H9 (cell line): ENCODE data around the gene PCCA. TPM values are rescaled to one million over a fixed set of nuclear protein-coding genes. Genes with fewer than 3 reads are reported as not detected.

ENCODE experiments used
- DNase-seq: peaks from one replicate; pipeline ENCODE4 v3.0.0-alpha.2; 2017
- H2AFZ ChIP-seq: one replicate; pipeline ENCODE4 v1.6.1; 2013; ENCODE audit warnings: mild to moderate bottlenecking, low read length, control low read depth, moderate library complexity
- H2AK5ac ChIP-seq: 2 replicates; pipeline ENCODE4 v1.6.1; 2013; ENCODE audit warnings: low read length, control low read depth, mixed read lengths; ENCODE audit not compliant: insufficient read length
- H2BK120ac ChIP-seq: one replicate; pipeline ENCODE4 v1.6.1; 2013; ENCODE audit warnings: low read depth, mild to moderate bottlenecking, low read length, control low read depth, inconsistent platforms; ENCODE audit not compliant: poor library complexity, severe bottlenecking
- H2BK12ac ChIP-seq: 2 replicates; pipeline ENCODE4 v1.6.1; 2013; ENCODE audit warnings: low read length, control low read depth, mixed read lengths, low read depth; ENCODE audit not compliant: insufficient read length
- H2BK15ac ChIP-seq: 2 replicates; pipeline ENCODE4 v1.6.1; 2013; ENCODE audit warnings: low read depth, low read length, control low read depth
- H2BK20ac ChIP-seq: one replicate; pipeline ENCODE4 v1.6.1; 2013; ENCODE audit warnings: low read depth, mild to moderate bottlenecking, low read length, control low read depth, inconsistent platforms; ENCODE audit not compliant: poor library complexity, severe bottlenecking
- H2BK5ac ChIP-seq: 2 replicates; pipeline ENCODE4 v1.6.1; 2013; ENCODE audit warnings: low read length, control low read depth, mixed read lengths; ENCODE audit not compliant: insufficient read length
- H3K14ac ChIP-seq: 2 replicates; pipeline ENCODE4 v1.6.1; 2013; ENCODE audit warnings: low read length, control low read depth; ENCODE audit not compliant: insufficient read depth
- H3K18ac ChIP-seq: 2 replicates; pipeline ENCODE4 v1.6.1; 2013; ENCODE audit warnings: low read depth, mild to moderate bottlenecking, mixed read lengths, low read length, control low read depth; ENCODE audit not compliant: insufficient read length
- H3K23ac ChIP-seq: 2 replicates; pipeline ENCODE4 v1.6.1; 2013; ENCODE audit warnings: low read length, control low read depth, mixed read lengths, low read depth; ENCODE audit not compliant: insufficient read length
- H3K23me2 ChIP-seq: 2 replicates; pipeline ENCODE4 v1.6.1; 2013; ENCODE audit warnings: low read depth, mild to moderate bottlenecking, mixed read lengths, low read length, control low read depth; ENCODE audit not compliant: insufficient read length, poor library complexity, severe bottlenecking
- H3K27ac ChIP-seq: 2 replicates; pipeline ENCODE4 v1.5.1; 2013; ENCODE audit warnings: low read length, control low read depth, mixed read lengths, low read depth; ENCODE audit not compliant: insufficient read length
- H3K27me3 ChIP-seq: 2 replicates; pipeline ENCODE4 v1.6.1; 2013; ENCODE audit warnings: low read length, control low read depth, inconsistent platforms; ENCODE audit not compliant: insufficient read depth
- H3K4ac ChIP-seq: 2 replicates; pipeline ENCODE4 v1.6.1; 2013; ENCODE audit warnings: low read depth, mild to moderate bottlenecking, control low read depth, inconsistent platforms, low read length, moderate library complexity
- H3K4me1 ChIP-seq: 2 replicates; pipeline ENCODE4 v1.6.1; 2013; ENCODE audit warnings: low read length, control low read depth, inconsistent platforms; ENCODE audit not compliant: insufficient read depth
- H3K4me2 ChIP-seq: 2 replicates; pipeline ENCODE4 v1.6.1; 2013; ENCODE audit warnings: low read length, control low read depth, mixed read lengths; ENCODE audit not compliant: insufficient read length, insufficient read depth
- H3K56ac ChIP-seq: 2 replicates; pipeline ENCODE4 v1.6.1; 2013; ENCODE audit warnings: low read depth, mild to moderate bottlenecking, mixed read lengths, low read length, control low read depth; ENCODE audit not compliant: insufficient read length
- H3K79me1 ChIP-seq: 2 replicates; pipeline ENCODE4 v1.6.1; 2013; ENCODE audit warnings: low read depth, mild to moderate bottlenecking, moderate library complexity, low read length, control low read depth, inconsistent platforms; ENCODE audit not compliant: insufficient read depth, poor library complexity, severe bottlenecking
- H3K79me2 ChIP-seq: 2 replicates; pipeline ENCODE4 v1.6.1; 2013; ENCODE audit warnings: low read length, control low read depth, inconsistent platforms; ENCODE audit not compliant: insufficient read depth
- H3K9ac ChIP-seq: 2 replicates; pipeline ENCODE4 v1.6.1; 2013; ENCODE audit warnings: low read length, control low read depth, mixed read lengths; ENCODE audit not compliant: insufficient read length; ENCODE audit errors: extremely low read depth
- H3K9me3 ChIP-seq: one replicate; pipeline ENCODE4 v1.6.1; 2013; ENCODE audit warnings: low read depth, low read length, inconsistent platforms; ENCODE audit not compliant: control insufficient read depth
- H3T11ph ChIP-seq: one replicate; pipeline ENCODE4 v1.6.1; 2013; ENCODE audit warnings: mild to moderate bottlenecking, low read length, control low read depth, inconsistent platforms
- H4K20me1 ChIP-seq: one replicate; pipeline ENCODE4 v1.6.1; 2013; ENCODE audit not compliant: control insufficient read depth, insufficient read length, insufficient read depth
- H4K5ac ChIP-seq: 2 replicates; pipeline ENCODE4 v1.6.1; 2013; ENCODE audit warnings: low read depth, mild to moderate bottlenecking, mixed read lengths, low read length, control low read depth; ENCODE audit not compliant: insufficient read length
- H4K8ac ChIP-seq: replicated peaks from 2 replicates; pipeline ENCODE4 v1.6.1; 2013; ENCODE audit warnings: low read length, control low read depth, mixed read lengths, low read depth; ENCODE audit not compliant: insufficient read length
- H4K91ac ChIP-seq: 2 replicates; pipeline ENCODE4 v1.6.1; 2013; ENCODE audit warnings: low read depth, mild to moderate bottlenecking, moderate library complexity, mixed read lengths, low read length, control low read depth; ENCODE audit not compliant: insufficient read length
- H3K27ac Mint-ChIP-seq, 3 experiments: 2 replicates in 2 of 3; 3 replicates in 1 of 3; pipeline ENCODE4 v1.8.0; 2020 to 2021; ENCODE audit warnings: mixed read lengths in 3 of 3, mild to moderate bottlenecking in 1 of 3, moderate library complexity in 1 of 3
- H3K27me3 Mint-ChIP-seq: 2 replicates; pipeline ENCODE4 v1.8.0; 2021; ENCODE audit warnings: low read depth, mild to moderate bottlenecking, moderate library complexity, mixed read lengths
- H3K36me3 Mint-ChIP-seq, 3 experiments: 2 replicates in 2 of 3; 3 replicates in 1 of 3; pipeline ENCODE4 v1.8.0; 2020 to 2021; ENCODE audit warnings: low read depth in 3 of 3, mixed read lengths in 3 of 3; ENCODE audit not compliant: insufficient read depth in 1 of 3
- H3K4me1 Mint-ChIP-seq, 2 experiments: 2 replicates each; pipeline ENCODE4 v1.8.0; 2020; ENCODE audit warnings: mixed read lengths in 2 of 2
- H3K4me3 Mint-ChIP-seq, 2 experiments: 2 replicates in 1 of 2; 3 replicates in 1 of 2; pipeline ENCODE4 v1.8.0; 2020 to 2021; ENCODE audit warnings: mild to moderate bottlenecking in 2 of 2, mixed read lengths in 2 of 2, moderate library complexity in 1 of 2
- H3K9me3 Mint-ChIP-seq, 2 experiments: 2 replicates in 1 of 2; 3 replicates in 1 of 2; pipeline ENCODE4 v1.8.0; 2020; ENCODE audit warnings: mild to moderate bottlenecking in 2 of 2, mixed read lengths in 2 of 2, moderate library complexity in 1 of 2
- WGBS: extraction: QIAGEN DNeasy Blood & Tissue Kit; methylation state at CpG from one replicate; pipeline ENCODE4 v1.1.7; 2013; ENCODE audit warnings: missing lambda C conversion rate, low lambda C conversion rate, mixed read lengths; ENCODE audit not compliant: insufficient read length; ENCODE audit errors: extremely low coverage; 5-methylcytosine and 5-hydroxymethylcytosine counted together
- total RNA-seq: library from RNA; stranded (reverse); gene quantifications from 2 replicates; pipeline ENCODE4 v1.2.1, GENCODE V29; 2021
- TF ChIP-seq, protein P1 (sequence below): fragments of 200-600 bp; sonication (generic); conservative IDR thresholded peaks from 3 replicates; pipeline ENCODE4 v1.8.0; 2021; ENCODE audit warnings: antibody characterized with exemption, mild to moderate bottlenecking

PCCA gene
- total RNA-seq, 1 experiment from 2014 or later: 56.5 TPM

DNA sequence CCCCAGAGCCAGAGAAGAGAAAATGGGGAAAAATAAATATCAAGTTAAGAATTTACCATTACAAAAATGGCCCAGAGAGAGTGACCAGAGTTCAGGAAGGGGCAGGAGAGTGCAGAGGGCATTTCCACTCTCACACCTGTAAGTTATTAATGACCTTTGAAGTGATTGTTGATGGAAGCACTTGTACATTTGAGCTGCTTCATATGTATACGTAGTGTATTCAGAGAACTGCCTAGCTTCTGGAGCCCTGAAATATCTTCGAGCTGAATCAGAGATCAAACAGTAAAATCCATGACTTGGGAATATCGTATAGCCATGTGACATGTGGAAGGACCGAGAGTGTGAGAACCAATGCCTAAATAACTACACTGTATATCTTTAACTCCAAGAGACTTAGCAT lies 49.2 kb upstream of the PCCA start:
- no peaks in the 10 kb centered on the region for H3K79me2 ChIP-seq
- no peak overlapping the region for H3K9ac ChIP-seq
- Mint-ChIP-seq H3K4me3 (no peak overlapping the region), H3K9me3 (no peaks in the 10 kb centered on the region; a peak in 1 of 5 replicates), H3K4me1 (peaks cover 8% of the 10 kb centered on the region in 2 experiments), H3K27me3 (no peaks in the 10 kb centered on the region), H3K36me3 (no peaks in the 10 kb centered on the region; a peak in 1 of 7 replicates), H3K27ac (no peak overlapping the region; a peak in 1 of 7 replicates)
- no peaks in the 10 kb centered on the region for H3K79me1 ChIP-seq
- H3K9me3 ChIP-seq: no peaks in the 10 kb centered on the region
- no peak overlapping the region for H3K18ac ChIP-seq
- no peak overlapping the region for H4K91ac ChIP-seq
- DNase-seq: no peak
- H2AFZ ChIP-seq: no peak overlapping the region
- no peak overlapping the region for H3K4ac ChIP-seq
- no CpG with 5 or more reads among the region's 4 CpGs for WGBS
- H4K8ac ChIP-seq: no peak overlapping the region
- no peak overlapping the region for H2BK20ac ChIP-seq
- H3K27me3 ChIP-seq: no peaks in the 10 kb centered on the region
- no peaks in the 10 kb centered on the region for H4K20me1 ChIP-seq
- TF ChIP-seq, protein P1, sequence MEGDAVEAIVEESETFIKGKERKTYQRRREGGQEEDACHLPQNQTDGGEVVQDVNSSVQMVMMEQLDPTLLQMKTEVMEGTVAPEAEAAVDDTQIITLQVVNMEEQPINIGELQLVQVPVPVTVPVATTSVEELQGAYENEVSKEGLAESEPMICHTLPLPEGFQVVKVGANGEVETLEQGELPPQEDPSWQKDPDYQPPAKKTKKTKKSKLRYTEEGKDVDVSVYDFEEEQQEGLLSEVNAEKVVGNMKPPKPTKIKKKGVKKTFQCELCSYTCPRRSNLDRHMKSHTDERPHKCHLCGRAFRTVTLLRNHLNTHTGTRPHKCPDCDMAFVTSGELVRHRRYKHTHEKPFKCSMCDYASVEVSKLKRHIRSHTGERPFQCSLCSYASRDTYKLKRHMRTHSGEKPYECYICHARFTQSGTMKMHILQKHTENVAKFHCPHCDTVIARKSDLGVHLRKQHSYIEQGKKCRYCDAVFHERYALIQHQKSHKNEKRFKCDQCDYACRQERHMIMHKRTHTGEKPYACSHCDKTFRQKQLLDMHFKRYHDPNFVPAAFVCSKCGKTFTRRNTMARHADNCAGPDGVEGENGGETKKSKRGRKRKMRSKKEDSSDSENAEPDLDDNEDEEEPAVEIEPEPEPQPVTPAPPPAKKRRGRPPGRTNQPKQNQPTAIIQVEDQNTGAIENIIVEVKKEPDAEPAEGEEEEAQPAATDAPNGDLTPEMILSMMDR: no peak
- no peak overlapping the region for H2BK15ac ChIP-seq
- H3K14ac ChIP-seq: no peak overlapping the region
- H3K4me2 ChIP-seq: no peak overlapping the region
- H3T11ph ChIP-seq: no peak overlapping the region
- no peak overlapping the region for H2BK12ac ChIP-seq
- H3K56ac ChIP-seq: no peak overlapping the region
- H3K23ac ChIP-seq: no peak overlapping the region
- H2BK5ac ChIP-seq: no peak overlapping the region
- H3K23me2 ChIP-seq: no peaks in the 10 kb centered on the region
- H3K27ac ChIP-seq: no peak overlapping the region
- no peak overlapping the region for H4K5ac ChIP-seq
- H2AK5ac ChIP-seq: no peak overlapping the region
- H3K4me1 ChIP-seq: no peaks in the 10 kb centered on the region; the same call in 1 of the 2 replicates
- no peak overlapping the region for H2BK120ac ChIP-seq
